Stimulated activated CD4-positive, alpha-beta T cell treated with anti-CD3 and anti-CD28 coated beads, Interleukin-2, amount 100 ng/mL, for 24 hours (primary cell): ENCODE measurements around the gene PARD3B.
"Not testable (repeated sequence)": the region's sequence is repeated elsewhere in the genome, so short reads cannot be mapped to it uniquely, and the experiment has no call there.

Experiments
- DNase-seq, 2 donors: peaks; one replicate each; pipeline ENCODE4 v3.0.0-alpha.2; 2020

PARD3B gene

GRCh38 chr2:205170399-205170798 is 625.1 kb downstream of the PARD3B start:
- no peak for DNase-seq

GRCh38 chr2:205171261-205171940 is 626.1 kb downstream of the PARD3B start:
- DNase-seq = no peak

- DNase-seq = no peak
Measured at GRCh38 chr2:205175831-205176230, 630.6 kb downstream of the PARD3B start.

- DNase-seq = no peak
Measured at GRCh38 chr2:205176546-205176945, 631.3 kb downstream of the PARD3B start.

- DNase-seq = no peak
Measured at GRCh38 chr2:205177546-205177945, 632.3 kb downstream of the PARD3B start.

- no peak for DNase-seq
Measured at GRCh38 chr2:205180730-205181129, 635.5 kb downstream of the PARD3B start.

GRCh38 chr2:205187731-205188130 is 642.5 kb downstream of the PARD3B start:
- DNase-seq = no peak

GRCh38 chr2:205188239-205189138 is 643.2 kb downstream of the PARD3B start:
- DNase-seq = no peak

- DNase-seq = no peak
Measured at GRCh38 chr2:205189301-205189700, 644.0 kb downstream of the PARD3B start.

GRCh38 chr2:205190528-205190927 is 645.3 kb downstream of the PARD3B start:
- no peak for DNase-seq

GRCh38 chr2:205193125-205193835 is 648.0 kb downstream of the PARD3B start:
- no peak for DNase-seq

GRCh38 chr2:205193836-205194228 is 648.6 kb downstream of the PARD3B start:
- no peak for DNase-seq

GRCh38 chr2:205197468-205198139 is 652.3 kb downstream of the PARD3B start:
- peak in 1 of 2 donors; percentile 3 for DNase-seq

GRCh38 chr2:205198140-205198525 is 652.9 kb downstream of the PARD3B start:
- no peak for DNase-seq

GRCh38 chr2:205199165-205199850 is 654.0 kb downstream of the PARD3B start:
- DNase-seq = no peak

GRCh38 chr2:205210494-205210893 is 665.2 kb downstream of the PARD3B start:
- DNase-seq = no peak

GRCh38 chr2:205212357-205212756 is 667.1 kb downstream of the PARD3B start:
- no peak for DNase-seq

- no peak for DNase-seq
Measured at GRCh38 chr2:205216092-205216491, 670.8 kb downstream of the PARD3B start.

- DNase-seq = no peak
Measured at GRCh38 chr2:205216580-205216979, 671.3 kb downstream of the PARD3B start.

- DNase-seq = no peak
Measured at GRCh38 chr2:205217004-205217403, 671.7 kb downstream of the PARD3B start.

- no peak for DNase-seq
Measured at GRCh38 chr2:205218056-205218455, 672.8 kb downstream of the PARD3B start.

GRCh38 chr2:205218816-205219215 is 673.5 kb downstream of the PARD3B start:
- not testable (repeated sequence) for DNase-seq
